K562 (cell line): ENCODE results near the gene FLAD1. TPM values are rescaled to one million over a fixed set of nuclear protein-coding genes. Genes with fewer than 3 reads are reported as not detected.

Source experiments
- ARID3A ChIP-seq: IDR thresholded peaks from 2 replicates; pipeline ENCODE4 v1.6.1; 2012; ENCODE audit warnings: low read depth, low read length, improper control_type of control experiment, borderline replicate concordance
- ARID4B ChIP-seq: sonication (generic); formaldehyde crosslinking; IDR thresholded peaks from 2 replicates; pipeline ENCODE4 v1.8.0; 2022; ENCODE audit warnings: mild to moderate bottlenecking, missing genetic modification reagents
- BHLHE40 ChIP-seq: IDR thresholded peaks from 2 replicates; pipeline ENCODE4 v1.6.1; 2011; ENCODE audit warnings: low read length, improper control_type of control experiment
- CHCHD3 ChIP-seq: fragments of 250-450 bp; sonication (Bioruptor Pico); IDR thresholded peaks from 2 replicates; pipeline ENCODE4 v2.1.2; 2022; ENCODE audit warnings: mild to moderate bottlenecking
- HMBOX1 ChIP-seq: sonication (generic); IDR thresholded peaks from 2 replicates; pipeline ENCODE4 v1.6.1; 2016
- NFIC ChIP-seq: fragments of 450-650 bp; IDR thresholded peaks from 2 replicates; pipeline ENCODE4 v1.6.1; 2017; ENCODE audit warnings: mild to moderate bottlenecking, inconsistent platforms
- NR4A1 ChIP-seq, 2 experiments: fragments of 250-450 bp in 1 of 2; fragments of 450-650 bp in 1 of 2; sonication (Bioruptor Pico) in 1 of 2; IDR thresholded peaks; 2 replicates each; pipeline versions ENCODE4 v1.4.0 to v1.6.1; 2016 to 2020; ENCODE audit warnings: mild to moderate bottlenecking in 2 of 2, missing compliant biosample characterization in 1 of 2, missing genetic modification characterization in 1 of 2, moderate library complexity in 1 of 2
- REST ChIP-seq, 2 experiments: fragments of 450-650 bp; formaldehyde crosslinking in 1 of 2; IDR thresholded peaks; 2 replicates each; pipeline versions ENCODE4 v1.4.0 to v1.6.1; 2014 to 2020; ENCODE audit warnings: mild to moderate bottlenecking in 2 of 2, borderline replicate concordance in 1 of 2, low read depth in 1 of 2
- ZNF124 ChIP-seq: sonication (generic); formaldehyde crosslinking; IDR thresholded peaks from 2 replicates; pipeline ENCODE4 v1.8.1; 2022; ENCODE audit warnings: missing genetic modification reagents
- ZNF134 ChIP-seq: fragments of 250-450 bp; sonication (Bioruptor Pico); conservative IDR thresholded peaks from 2 replicates; pipeline ENCODE4 v1.4.0; 2020
- ZZZ3 ChIP-seq: fragments of 450-650 bp; IDR thresholded peaks from 2 replicates; pipeline ENCODE4 v1.6.1; 2016; ENCODE audit warnings: antibody characterized with exemption, mild to moderate bottlenecking, moderate library complexity
- polyA plus RNA-seq, 8 experiments: library from polyadenylated mRNA; depleted of rRNA in 4 of 8; stranded (reverse) in 5 of 8; unstranded in 3 of 8; fragments of >200 nt; fragmentation: Nextera tagmentation in 2 of 8; fragmentation: Illumina TruSeq in 1 of 8; extraction: Ambion mirVana in 2 of 8; extraction: Trizol in 1 of 8; gene quantifications; 2 replicates each; pipeline versions ENCODE4 v1.2.1 to v1.2.3, GENCODE V29; 2011 to 2014; ENCODE audit warnings: inconsistent platforms in 1 of 8, missing spikeins in 1 of 8
- total RNA-seq, 7 experiments: library from RNA; depleted of rRNA in 6 of 7; stranded (reverse); fragments of >200 nt in 6 of 7; fragmentation: Illumina TruSeq in 2 of 7; extraction: Trizol in 2 of 7; gene quantifications; 2 replicates each; pipeline versions ENCODE4 v1.2.1 to v1.2.3, GENCODE V29; 2011 to 2021; ENCODE audit warnings: low replicate concordance in 1 of 7

The FLAD1 gene
- total and polyA plus RNA-seq, 9 of the 15 experiments (the other 6 are each of a cell fraction or from before 2014, with no cell fraction given) = 24.9 to 85.8 (median 67.0) TPM

GRCh38 chr1:154943649-154944400 is 39.3 kb upstream of the FLAD1 start (continued):
- peak; percentile 75; the same call in 1 of the 2 replicates for TF ChIP-seq REST (IDR thresholded peaks at IDR 0.05; ENCODE audit: borderline replicate concordance)
- no peak for TF ChIP-seq REST (CRISPR knock-in tag; IDR thresholded peaks at IDR 0.05; ENCODE audit: low read depth)
- no peak for TF ChIP-seq HMBOX1
- no peak for TF ChIP-seq ARID4B (CRISPR knock-in tag)
- TF ChIP-seq ZNF134 (CRISPR knock-in tag) = no peak
- TF ChIP-seq ARID3A = no peak
- TF ChIP-seq BHLHE40 = no peak
- no peak for TF ChIP-seq CHCHD3 (CRISPR knock-in tag)
- no peak for TF ChIP-seq NFIC
- no peak for TF ChIP-seq ZZZ3
- TF ChIP-seq ZNF124 (CRISPR knock-in tag) = no peak
- no peak for TF ChIP-seq NR4A1 (CRISPR knock-in tag; IDR thresholded peaks at IDR 0.05)
- TF ChIP-seq NR4A1 (tag; IDR thresholded peaks at IDR 0.05) = no peak
